Tibial nerve (tissue), 4 donors: ENCODE results near the gene GDPD1. TPM values are rescaled to one million over a fixed set of nuclear protein-coding genes. Genes with fewer than 3 reads are reported as not detected.
A peak's percentile ranks its signal among the peaks of the same experiment; 100 is the strongest.

Experiments
- DNase-seq, 2 donors: peaks; one replicate each; pipeline ENCODE4 v3.0.0-alpha.2; 2019; ENCODE audit warnings: low spot score in 2 of 2
- H3K27ac ChIP-seq, 4 donors: fragments of 200-600 bp; sonication (generic) in 3 of 4; one replicate each; pipeline ENCODE4 v1.5.1; 2017 to 2019; ENCODE audit warnings: mild to moderate bottlenecking in 1 of 4
- H3K27me3 ChIP-seq, 2 donors: fragments of 200-600 bp; sonication (generic) in 1 of 2; one replicate each; pipeline versions ENCODE4 v1.5.1 to v1.6.0; 2017 to 2019
- H3K36me3 ChIP-seq, 3 donors: fragments of 200-600 bp; sonication (generic); one replicate each; pipeline ENCODE4 v1.5.1; 2018 to 2019
- H3K4me1 ChIP-seq, 4 donors: fragments of 200-600 bp; sonication (generic) in 3 of 4; one replicate each; pipeline ENCODE4 v1.5.1; 2017 to 2019
- H3K4me3 ChIP-seq, 4 donors: fragments of 200-600 bp; sonication (generic) in 3 of 4; one replicate each; pipeline ENCODE4 v1.5.1; 2017 to 2019; ENCODE audit warnings: mild to moderate bottlenecking in 1 of 4, moderate library complexity in 1 of 4
- H3K9me3 ChIP-seq, 4 donors: fragments of 200-600 bp; sonication (generic) in 3 of 4; one replicate each; pipeline ENCODE4 v1.5.1; 2017 to 2019
- EP300 ChIP-seq, 2 donors: sonication (generic); formaldehyde crosslinking; IDR thresholded peaks; one replicate each; pipeline ENCODE4 v1.6.1; 2017; ENCODE audit warnings: antibody characterized with exemption in 2 of 2, mild to moderate bottlenecking in 1 of 2
- POLR2A ChIP-seq, 2 donors: fragments of 450-650 bp; IDR thresholded peaks; one replicate each; pipeline ENCODE4 v1.6.1; 2017; ENCODE audit warnings: antibody characterized with exemption in 2 of 2, mild to moderate bottlenecking in 2 of 2, moderate library complexity in 2 of 2
- WGBS, 2 donors: methylation state at CpG; one replicate each; pipeline ENCODE4 v1.1.5; 2018; 5-methylcytosine and 5-hydroxymethylcytosine counted together
- total RNA-seq, 4 donors: library from RNA; depleted of rRNA; stranded (reverse); fragments of >200 nt; gene quantifications; one replicate each; pipeline ENCODE4 v1.1.0, GENCODE V29; 2016
- TF ChIP-seq, protein P1 (sequence below), 5 experiments: fragments of 200-600 bp in 3 of 5; fragments of 450-650 bp in 2 of 5; sonication (generic) in 3 of 5; IDR thresholded peaks; one replicate each; pipeline ENCODE4 v1.5.1; 2016 to 2019; ENCODE audit warnings: antibody characterized with exemption in 5 of 5, mild to moderate bottlenecking in 3 of 5, moderate library complexity in 2 of 5

The GDPD1 gene
- total RNA-seq, 4 donors from 2014 or later = 1.5 to 10.7 (median 3.4) TPM

DNA sequence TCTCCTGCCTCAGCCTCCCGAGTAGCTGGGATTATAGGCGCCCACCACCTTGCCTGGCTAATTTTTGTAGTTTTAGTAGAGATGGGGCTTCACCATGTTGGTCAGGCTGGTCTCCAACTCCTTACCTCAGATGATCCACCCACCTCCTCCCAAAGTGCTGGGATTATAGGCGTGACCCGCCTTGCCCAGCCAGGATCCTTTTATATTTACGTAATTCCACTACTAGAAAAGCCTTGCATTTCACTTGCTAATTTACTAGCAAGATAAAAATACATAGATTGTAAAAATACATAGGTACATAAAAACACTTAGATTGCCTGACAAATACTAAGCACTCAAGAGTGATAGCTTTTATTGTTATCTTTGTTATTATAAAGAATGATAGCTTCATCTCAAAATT is 47.5 kb downstream of the GDPD1 start:
- no peak for DNase-seq
- no peak for TF ChIP-seq POLR2A (IDR thresholded peaks at IDR 0.05)
- no peak for TF ChIP-seq EP300 (IDR thresholded peaks at IDR 0.05)
- TF ChIP-seq, protein P1, sequence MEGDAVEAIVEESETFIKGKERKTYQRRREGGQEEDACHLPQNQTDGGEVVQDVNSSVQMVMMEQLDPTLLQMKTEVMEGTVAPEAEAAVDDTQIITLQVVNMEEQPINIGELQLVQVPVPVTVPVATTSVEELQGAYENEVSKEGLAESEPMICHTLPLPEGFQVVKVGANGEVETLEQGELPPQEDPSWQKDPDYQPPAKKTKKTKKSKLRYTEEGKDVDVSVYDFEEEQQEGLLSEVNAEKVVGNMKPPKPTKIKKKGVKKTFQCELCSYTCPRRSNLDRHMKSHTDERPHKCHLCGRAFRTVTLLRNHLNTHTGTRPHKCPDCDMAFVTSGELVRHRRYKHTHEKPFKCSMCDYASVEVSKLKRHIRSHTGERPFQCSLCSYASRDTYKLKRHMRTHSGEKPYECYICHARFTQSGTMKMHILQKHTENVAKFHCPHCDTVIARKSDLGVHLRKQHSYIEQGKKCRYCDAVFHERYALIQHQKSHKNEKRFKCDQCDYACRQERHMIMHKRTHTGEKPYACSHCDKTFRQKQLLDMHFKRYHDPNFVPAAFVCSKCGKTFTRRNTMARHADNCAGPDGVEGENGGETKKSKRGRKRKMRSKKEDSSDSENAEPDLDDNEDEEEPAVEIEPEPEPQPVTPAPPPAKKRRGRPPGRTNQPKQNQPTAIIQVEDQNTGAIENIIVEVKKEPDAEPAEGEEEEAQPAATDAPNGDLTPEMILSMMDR (IDR thresholded peaks at IDR 0.05) = no peak
- H3K4me3 ChIP-seq = no peak overlapping the region
- H3K36me3 ChIP-seq = peaks cover 0 to 40% (median 0%) of the 10 kb centered on the region in 3 donors
- H3K27me3 ChIP-seq = no peaks in the 10 kb centered on the region
- no peaks in the 10 kb centered on the region for H3K4me1 ChIP-seq
- no peak overlapping the region for H3K27ac ChIP-seq
- WGBS, 2 donors = 95 to 96% methylated on average over 5 of the region's 5 CpGs
- H3K9me3 ChIP-seq = no peaks in the 10 kb centered on the region

DNA sequence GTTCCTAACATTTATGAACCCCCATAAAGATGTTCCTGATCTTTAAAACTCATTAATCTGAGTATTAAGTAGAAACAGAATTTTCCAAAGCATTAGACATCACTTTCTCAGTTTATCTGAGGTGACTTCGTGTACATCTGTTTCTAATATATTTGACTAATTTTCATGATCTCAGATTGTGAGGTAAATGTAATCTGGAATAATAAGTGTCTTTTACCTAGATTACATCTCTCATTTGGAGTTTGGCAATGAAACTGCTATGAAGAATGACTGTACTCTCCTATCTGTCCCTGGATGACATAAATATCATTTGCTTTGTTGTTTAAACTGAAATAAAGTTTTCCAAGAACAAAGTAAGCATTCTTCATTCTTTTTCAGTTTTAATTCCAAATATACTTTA is 55.3 kb downstream of the GDPD1 start:
- DNase-seq = no peak
- TF ChIP-seq EP300 (IDR thresholded peaks at IDR 0.05) (no peak), POLR2A (IDR thresholded peaks at IDR 0.05) (no peak)
- TF ChIP-seq, protein P1 (IDR thresholded peaks at IDR 0.05) = no peak
- Histone ChIP-seq H3K4me3 (no peak overlapping the region), H3K27ac (no peak overlapping the region), H3K9me3 (no peaks in the 10 kb centered on the region), H3K27me3 (no peaks in the 10 kb centered on the region), H3K4me1 (no peaks in the 10 kb centered on the region), H3K36me3 (peaks cover 0 to 15% (median 0%) of the 10 kb centered on the region in 3 donors)
- WGBS, 2 donors = 81 to 88% methylated on average over 1 of the region's 1 CpG

DNA sequence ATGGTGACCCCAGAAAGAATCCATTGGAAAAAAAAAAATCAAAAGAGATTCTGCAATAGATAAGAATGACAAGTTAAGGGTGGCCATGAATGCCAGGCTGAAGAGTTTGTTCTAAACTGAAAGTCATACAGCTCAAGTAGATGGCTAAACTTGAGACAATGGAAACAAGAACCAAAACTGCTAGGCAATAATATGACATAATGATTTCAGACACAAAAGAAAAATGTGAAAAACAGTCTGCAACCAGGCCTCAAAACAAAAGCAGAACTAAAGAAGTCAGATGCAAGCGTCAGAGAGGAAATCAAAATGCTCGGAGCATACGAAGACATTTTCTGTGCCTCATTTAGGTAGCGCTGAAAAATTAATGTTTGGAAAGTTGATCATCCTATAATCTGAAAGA is 56.7 kb downstream of the GDPD1 start:
- H3K27me3 ChIP-seq = no peaks in the 10 kb centered on the region
- H3K9me3 ChIP-seq = no peaks in the 10 kb centered on the region
- DNase-seq = no peak
- H3K4me1 ChIP-seq = no peaks in the 10 kb centered on the region
- no peak overlapping the region for H3K4me3 ChIP-seq
- no peak for TF ChIP-seq POLR2A (IDR thresholded peaks at IDR 0.05)
- TF ChIP-seq, protein P1 (IDR thresholded peaks at IDR 0.05) = no peak
- peak in 1 of 2 donors; percentile 33 for TF ChIP-seq EP300 (IDR thresholded peaks at IDR 0.05)
- H3K27ac ChIP-seq = peak overlapping the region in 3 of 4 donors; percentile 50 to 69 (median 57)
- 84 to 88% methylated on average over 4 of the region's 4 CpGs for WGBS, 2 donors
- H3K36me3 ChIP-seq = peaks cover 0 to 8% (median 0%) of the 10 kb centered on the region in 3 donors

DNA sequence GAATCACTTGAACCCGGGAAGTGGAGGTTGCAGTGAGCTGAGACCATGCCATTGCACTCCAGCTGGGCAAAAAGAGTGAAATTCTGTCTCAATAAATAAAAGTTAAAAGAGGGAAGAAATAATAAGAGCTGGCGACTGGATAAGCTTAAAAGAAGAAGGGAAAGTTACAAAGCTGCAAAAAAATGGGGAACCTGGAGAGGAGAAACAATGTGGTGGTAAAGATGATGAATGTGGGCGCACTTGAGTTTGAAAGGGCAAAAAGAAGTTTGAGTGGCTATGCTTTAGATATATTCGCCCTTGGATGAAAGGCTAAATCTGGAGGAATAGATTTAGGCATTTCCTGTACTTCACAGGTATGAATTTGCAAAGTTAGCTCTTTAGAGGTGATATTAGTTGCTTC is 58.1 kb downstream of the GDPD1 start:
- Histone ChIP-seq H3K27ac (peak overlapping the region in 2 of 4 donors; percentile 37 to 69), H3K4me1 (no peaks in the 10 kb centered on the region), H3K27me3 (no peaks in the 10 kb centered on the region), H3K36me3 (peaks cover 0 to 8% (median 0%) of the 10 kb centered on the region in 3 donors), H3K4me3 (no peak overlapping the region), H3K9me3 (no peaks in the 10 kb centered on the region)
- WGBS, 2 donors = 86 to 87% methylated on average over 4 of the region's 4 CpGs
- no peak for TF ChIP-seq EP300 (IDR thresholded peaks at IDR 0.05)
- TF ChIP-seq POLR2A (IDR thresholded peaks at IDR 0.05) = no peak
- TF ChIP-seq, protein P1 (IDR thresholded peaks at IDR 0.05) = no peak
- no peak for DNase-seq

DNA sequence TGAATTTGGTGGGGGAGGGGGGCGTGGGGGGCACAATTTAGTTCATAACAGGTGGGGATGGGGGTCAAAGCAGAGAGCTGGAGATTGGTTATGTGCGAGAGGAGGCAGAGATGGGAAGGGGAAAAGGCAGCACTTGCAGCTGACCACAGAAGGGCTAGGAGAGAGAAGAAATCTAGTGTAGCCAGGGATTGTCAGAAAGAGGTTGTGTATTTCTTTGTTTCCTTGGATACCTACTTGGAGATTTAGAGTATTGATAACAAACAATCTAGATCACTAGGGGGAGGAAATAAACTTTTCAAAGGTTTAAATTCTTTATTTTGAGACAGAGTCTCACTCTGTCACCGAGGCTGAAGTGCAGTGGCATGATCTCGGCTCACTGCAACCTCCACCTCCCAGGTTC is 64.0 kb downstream of the GDPD1 start:
- H3K27ac ChIP-seq = no peak overlapping the region
- WGBS, 2 donors = 63 to 65% methylated on average over 4 of the region's 4 CpGs
- no peaks in the 10 kb centered on the region for H3K27me3 ChIP-seq
- H3K36me3 ChIP-seq = peaks cover 0 to 8% (median 0%) of the 10 kb centered on the region in 3 donors
- TF ChIP-seq POLR2A (IDR thresholded peaks at IDR 0.05) (no peak), EP300 (IDR thresholded peaks at IDR 0.05) (no peak)
- TF ChIP-seq, protein P1 (IDR thresholded peaks at IDR 0.05) = no peak
- no peaks in the 10 kb centered on the region for H3K9me3 ChIP-seq
- no peak for DNase-seq
- no peaks in the 10 kb centered on the region for H3K4me1 ChIP-seq
- no peak overlapping the region for H3K4me3 ChIP-seq
